Measurements from ENCODE around the gene TRPM1.
A peak's percentile ranks its signal among the peaks of the same experiment; 100 is the strongest.

Gene TRPM1

DNA sequence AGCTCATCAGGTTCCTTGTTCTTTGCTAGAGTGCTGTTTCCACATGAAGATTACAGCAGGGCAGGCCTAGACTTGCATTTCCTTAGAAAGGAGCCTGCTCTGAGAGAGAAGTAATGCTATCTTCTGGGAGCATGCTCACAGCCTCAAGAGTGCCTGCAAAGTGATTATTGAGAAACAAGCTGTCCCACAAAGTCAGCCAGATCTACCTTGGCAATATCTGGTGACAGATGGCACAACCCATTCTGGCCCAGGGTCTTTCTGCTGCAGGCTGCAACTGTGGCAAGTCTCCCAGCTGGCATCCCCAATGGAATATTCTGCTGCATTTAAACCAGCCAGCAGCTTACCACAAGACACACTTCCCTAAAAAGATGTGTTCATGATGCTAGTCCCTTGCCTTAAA is 139.4 kb downstream of the TRPM1 start:
- DNase-seq, result no peak

DNA sequence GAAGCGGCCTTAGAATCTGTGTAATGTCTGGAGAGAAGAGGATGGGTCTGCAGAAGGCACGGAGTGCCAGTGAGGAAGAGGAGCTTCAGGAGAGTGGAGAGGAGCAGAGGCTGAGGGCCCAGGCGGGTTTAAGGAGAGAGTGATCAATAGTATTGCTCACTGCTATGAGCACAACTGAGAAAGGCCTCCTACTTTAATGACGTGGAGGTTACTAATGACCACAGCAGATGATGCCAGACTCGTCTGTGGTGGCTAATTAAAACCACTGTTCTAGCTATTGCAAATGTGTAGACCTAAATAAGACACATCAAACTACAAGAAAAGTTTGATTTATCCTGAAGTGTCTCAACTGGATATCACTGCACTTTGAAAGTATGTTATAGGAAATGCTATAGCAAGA is 143.3 kb downstream of the TRPM1 start:
- DNase-seq, result no peak

DNA sequence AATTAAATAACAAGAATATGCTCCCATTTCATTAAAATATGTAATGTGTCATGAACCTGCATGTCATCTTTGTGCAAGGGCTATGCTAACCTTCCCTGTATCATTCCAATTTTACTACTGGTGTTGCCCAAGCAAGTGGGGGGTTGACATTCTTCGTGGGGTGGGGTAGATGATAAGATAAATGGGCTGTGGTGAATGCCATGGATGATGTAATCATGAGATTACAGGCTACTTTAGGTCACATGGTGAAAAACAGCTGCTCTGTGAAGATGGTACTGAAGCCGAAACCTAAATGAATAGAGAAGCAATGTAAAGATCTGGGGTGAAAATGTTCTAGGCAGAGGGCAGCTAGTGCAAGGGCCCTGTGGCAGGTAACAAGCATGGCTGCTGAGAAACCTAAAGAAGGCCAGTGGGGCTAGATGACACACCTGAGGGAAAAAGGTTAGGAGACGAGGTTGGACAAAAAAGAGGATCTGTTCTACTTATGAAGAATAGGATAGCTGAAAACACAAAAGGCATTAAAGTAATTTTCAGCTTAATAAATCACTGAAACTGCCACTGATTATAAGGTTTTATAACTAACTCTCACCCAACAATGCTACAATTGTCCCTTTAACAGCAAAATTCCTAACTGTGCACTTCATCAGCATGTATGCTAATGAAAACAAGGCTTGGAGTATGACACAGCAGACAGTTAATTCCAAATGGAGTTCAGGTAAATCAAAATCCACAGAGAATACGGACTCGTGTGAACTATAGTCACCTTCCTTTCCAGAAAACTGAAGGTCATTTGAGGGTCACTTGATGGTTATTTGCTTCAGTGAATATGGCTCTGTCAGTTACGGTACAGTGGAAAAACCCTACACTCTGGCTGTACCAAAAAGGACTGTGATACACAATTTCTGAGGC is 145.1 kb downstream of the TRPM1 start:
- DNase-seq, result no peak

DNA sequence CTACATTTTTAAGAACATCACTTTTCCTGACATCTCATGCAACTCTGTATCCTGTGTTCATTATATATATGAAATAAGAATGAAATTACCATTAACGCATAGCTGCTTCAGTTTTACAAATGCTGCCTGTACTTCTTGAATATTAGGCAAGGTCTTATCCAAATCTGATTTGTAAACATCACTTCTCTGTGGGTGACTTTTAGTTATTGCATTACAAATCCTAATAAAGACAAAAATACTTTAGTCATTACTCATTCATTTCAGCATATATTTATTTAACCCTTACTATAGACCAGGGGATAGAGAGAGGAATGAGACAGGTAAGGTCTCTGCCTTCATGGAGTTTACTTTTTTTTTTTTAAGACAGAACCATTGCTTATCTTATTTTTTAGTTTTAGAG is 146.9 kb downstream of the TRPM1 start:
- no peak for DNase-seq

DNA sequence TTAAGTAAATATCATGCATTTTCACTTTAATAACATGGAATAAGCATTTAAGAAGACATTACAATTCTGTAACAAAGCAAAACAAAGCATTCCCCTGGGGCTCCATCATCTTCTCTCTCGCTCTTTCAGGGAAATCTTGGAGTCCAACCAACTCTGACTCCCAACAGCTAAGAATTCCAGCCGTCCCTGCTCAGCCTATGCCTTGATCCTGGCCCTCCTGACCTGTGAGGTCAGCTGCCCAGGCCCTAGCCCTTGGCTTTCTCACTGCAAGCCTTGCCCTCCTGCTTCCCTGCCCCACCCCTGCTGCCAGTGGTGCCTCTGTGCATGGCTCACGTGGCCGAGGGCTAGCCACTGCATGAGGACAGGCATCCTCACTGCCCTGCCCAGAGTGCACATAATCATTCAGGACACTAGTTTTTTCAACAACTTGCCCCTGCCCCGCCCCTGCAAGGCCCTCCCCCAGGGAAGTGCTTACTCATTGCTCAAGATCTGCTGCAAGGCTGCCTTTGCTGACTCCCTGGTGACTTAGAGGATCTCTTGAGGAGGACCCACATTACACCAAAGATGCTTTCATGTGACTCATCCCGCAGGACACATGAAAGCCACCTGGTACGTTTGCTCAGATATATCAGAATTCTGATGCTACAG is 147.7 kb downstream of the TRPM1 start:
- peak; percentile 35 for DNase-seq

DNA sequence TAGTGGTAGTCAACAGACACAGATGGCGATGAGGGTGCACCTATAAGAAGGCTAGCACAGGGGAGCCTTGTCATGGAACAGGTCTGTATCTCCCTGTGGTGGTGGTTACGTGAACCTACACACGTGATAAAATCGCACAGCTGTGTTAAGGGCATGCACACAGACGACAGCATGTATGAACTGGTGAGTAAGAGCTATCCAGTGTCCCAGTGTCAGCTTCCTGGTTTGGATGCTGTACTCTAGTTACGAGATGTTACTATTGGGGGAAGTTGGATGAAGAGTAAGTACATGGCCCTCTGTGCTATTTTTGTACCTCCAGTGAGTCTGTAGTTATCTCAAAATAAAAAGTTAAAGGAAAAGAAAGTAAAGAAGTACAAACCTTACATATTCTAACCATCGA is 148.3 kb downstream of the TRPM1 start:
- DNase-seq, result no peak
